Right ventricle myocardium inferior (tissue), 1 donor: ENCODE data around the gene SMPDL3A. TPM values are rescaled to one million over a fixed set of nuclear protein-coding genes. Genes with fewer than 3 reads are reported as not detected.

Experiments
- ATAC-seq: fragments of 200-7000 bp; cut with Tn5 transposase; one replicate; pipeline ENCODE4 v1.9.1; 2020; ENCODE audit warnings: mild to moderate bottlenecking, moderate library complexity
- DNase-seq: peaks from one replicate; pipeline ENCODE4 v3.0.0; 2021; ENCODE audit errors: missing footprints
- intact Hi-C: fragments of 100-400 bp; cut with DNase I; formaldehyde crosslinking; loops from one replicate; pipeline ENCODE4 v1.11.0; 2022
- total RNA-seq: library from RNA; stranded (reverse); fragmentation: NEBNext Ultra II Directional; extraction: Animal tissue kit (Norgen Biotek cat#: 25700); gene quantifications from one replicate; pipeline ENCODE4 v1.2.1, GENCODE V29; 2021
- donor health status: DM: no; HTN: yes; CAD: no; lungs with severe emphysema.

The SMPDL3A gene
- total RNA-seq, 1 donor from 2014 or later = 4.5 TPM

- DNase-seq = no peak
- intact Hi-C loops = loop anchor here (5.0 kb wide), 1 partner anchor 39 kb away; no protein-coding TSS in a partner anchor
- no peak for ATAC-seq
Observed at GRCh38 chr6:122798099-122798641, 9.1 kb downstream of the SMPDL3A start.

GRCh38 chr6:122799140-122799745, 10.2 kb downstream of the SMPDL3A start:
- intact Hi-C loops = loop anchor here (5.0 kb wide), 1 partner anchor 38 kb away; no protein-coding TSS in a partner anchor
- ATAC-seq (no peak), DNase-seq (no peak)

GRCh38 chr6:122799916-122800686, 11.0 kb downstream of the SMPDL3A start:
- ATAC-seq (no peak), DNase-seq (no peak)
- intact Hi-C loops = loop anchor here (5.0 kb wide), 1 partner anchor 37 kb away; no protein-coding TSS in a partner anchor

GRCh38 chr6:122800906-122801305, 11.8 kb downstream of the SMPDL3A start:
- intact Hi-C loops = no loop called here
- DNase-seq = no peak
- no peak for ATAC-seq

- intact Hi-C loops = no loop called here
- no peak for DNase-seq
Observed at GRCh38 chr6:122801397-122801796, 12.3 kb downstream of the SMPDL3A start.

GRCh38 chr6:122803171-122803661, 14.2 kb downstream of the SMPDL3A start:
- intact Hi-C loops = no loop called here

More at GRCh38 chr6:122801397-122801796, 12.3 kb downstream of the SMPDL3A start:
- ATAC-seq = no peak

GRCh38 chr6:122804962-122805485, 16.0 kb downstream of the SMPDL3A start:
- ATAC-seq (peak; percentile 64), DNase-seq (no peak)
- intact Hi-C loops = no loop called here

More at GRCh38 chr6:122803171-122803661, 14.2 kb downstream of the SMPDL3A start:
- ATAC-seq (no peak), DNase-seq (no peak)

- DNase-seq (no peak), ATAC-seq (peak; percentile 63)
- intact Hi-C loops = no loop called here
Observed at GRCh38 chr6:122806291-122806690, 17.2 kb downstream of the SMPDL3A start.

- ATAC-seq = no peak
- intact Hi-C loops = no loop called here
- no peak for DNase-seq
Observed at GRCh38 chr6:122808121-122808885, 19.2 kb downstream of the SMPDL3A start.

GRCh38 chr6:122809001-122809400, 19.9 kb downstream of the SMPDL3A start:
- DNase-seq (no peak), ATAC-seq (no peak)
- intact Hi-C loops = no loop called here

- DNase-seq (no peak), ATAC-seq (no peak)
- intact Hi-C loops = no loop called here
Observed at GRCh38 chr6:122809691-122810090, 20.6 kb downstream of the SMPDL3A start.

- DNase-seq = no peak
- ATAC-seq = no peak
- intact Hi-C loops = no loop called here
Observed at GRCh38 chr6:122810189-122810588, 21.1 kb downstream of the SMPDL3A start.

GRCh38 chr6:122817358-122817757, 28.3 kb downstream of the SMPDL3A start:
- no peak for ATAC-seq
- no peak for DNase-seq
- intact Hi-C loops = no loop called here

- DNase-seq (no peak), ATAC-seq (no peak)
- intact Hi-C loops = no loop called here
Observed at GRCh38 chr6:122817766-122818165, 28.7 kb downstream of the SMPDL3A start.

GRCh38 chr6:122818866-122819265, 29.8 kb downstream of the SMPDL3A start:
- intact Hi-C loops = no loop called here
- no peak for DNase-seq
- ATAC-seq = no peak

- ATAC-seq (no peak), DNase-seq (no peak)
- intact Hi-C loops = no loop called here
Observed at GRCh38 chr6:122821095-122821494, 32.0 kb downstream of the SMPDL3A start.

GRCh38 chr6:122825163-122825562, 36.1 kb downstream of the SMPDL3A start:
- ATAC-seq (no peak), DNase-seq (no peak)
- intact Hi-C loops = no loop called here

GRCh38 chr6:122829456-122829855, 40.4 kb downstream of the SMPDL3A start:
- no peak for ATAC-seq
- intact Hi-C loops = no loop called here

GRCh38 chr6:122831511-122831910, 42.5 kb downstream of the SMPDL3A start:
- intact Hi-C loops = no loop called here

More at GRCh38 chr6:122829456-122829855, 40.4 kb downstream of the SMPDL3A start:
- DNase-seq = no peak

More at GRCh38 chr6:122831511-122831910, 42.5 kb downstream of the SMPDL3A start:
- DNase-seq (no peak), ATAC-seq (no peak)
